ENCODE results near the gene SUSD4.

SUSD4 gene

GRCh38 chr1:223328566-223328965 lies 35.4 kb downstream of the SUSD4 start:
- no peak for DNase-seq

GRCh38 chr1:223326776-223327175 lies 37.2 kb downstream of the SUSD4 start:
- DNase-seq: no peak

- no peak for DNase-seq
Measured at GRCh38 chr1:223323491-223324484, 40.2 kb downstream of the SUSD4 start.

- no peak for DNase-seq
Measured at GRCh38 chr1:223322868-223323267, 41.1 kb downstream of the SUSD4 start.

GRCh38 chr1:223320959-223321358 lies 43.0 kb downstream of the SUSD4 start:
- no peak for DNase-seq

GRCh38 chr1:223319905-223320580 lies 43.9 kb downstream of the SUSD4 start:
- no peak for DNase-seq

GRCh38 chr1:223319398-223319797 lies 44.6 kb downstream of the SUSD4 start:
- DNase-seq: no peak

- no peak for DNase-seq
Measured at GRCh38 chr1:223316082-223316481, 47.9 kb downstream of the SUSD4 start.

- DNase-seq: no peak
Measured at GRCh38 chr1:223315665-223316064, 48.3 kb downstream of the SUSD4 start.

GRCh38 chr1:223313415-223313754 lies 50.6 kb downstream of the SUSD4 start:
- no peak for DNase-seq

- DNase-seq: no peak
Measured at GRCh38 chr1:223312705-223313414, 51.1 kb downstream of the SUSD4 start.

GRCh38 chr1:223312273-223312672 lies 51.7 kb downstream of the SUSD4 start:
- no peak for DNase-seq

GRCh38 chr1:223311826-223312225 lies 52.1 kb downstream of the SUSD4 start:
- DNase-seq: no peak

GRCh38 chr1:223308136-223308535 lies 55.8 kb downstream of the SUSD4 start:
- DNase-seq: no peak

- no peak for DNase-seq
Measured at GRCh38 chr1:223307544-223307943, 56.4 kb downstream of the SUSD4 start.

- no peak for DNase-seq
Measured at GRCh38 chr1:223304931-223305330, 59.0 kb downstream of the SUSD4 start.

GRCh38 chr1:223301371-223301770 lies 62.6 kb downstream of the SUSD4 start:
- no peak for DNase-seq

GRCh38 chr1:223299553-223299952 lies 64.4 kb downstream of the SUSD4 start:
- DNase-seq: no peak

- DNase-seq: no peak
Measured at GRCh38 chr1:223298701-223299100, 65.3 kb downstream of the SUSD4 start.

- no peak for DNase-seq
Measured at GRCh38 chr1:223297800-223298199, 66.2 kb downstream of the SUSD4 start.

- DNase-seq: no peak
Measured at GRCh38 chr1:223291796-223292195, 72.2 kb downstream of the SUSD4 start.

- no peak for DNase-seq
Measured at GRCh38 chr1:223290397-223290796, 73.6 kb downstream of the SUSD4 start.

- no peak for DNase-seq
Measured at GRCh38 chr1:223289621-223290020, 74.4 kb downstream of the SUSD4 start.

GRCh38 chr1:223288826-223289225 lies 75.2 kb downstream of the SUSD4 start:
- no peak for DNase-seq
